Panc1 (cell line): Measurements from ENCODE around the gene DIP2C. TPM values are rescaled to one million over a fixed set of nuclear protein-coding genes. Genes with fewer than 3 reads are reported as not detected.

Source experiments
- ATAC-seq: fragments of 200-7000 bp; cut with Tn5 transposase; 2 replicates; pipeline ENCODE4 v1.9.1; 2020; ENCODE audit warnings: mild to moderate bottlenecking, moderate library complexity
- BruUV-seq: library from RNA; stranded (reverse); fragments of 400-500 nt; replicated peaks from 2 replicates; lab custom pipeline; 2021; lab: Mats Ljungman, UMichigan
- CTCF ChIA-PET: fragments of 300-600 bp; sonication (Branson Sonifier 250); formaldehyde crosslinking; loops from one replicate; lab custom pipeline; 2022; ENCODE audit warnings: antibody characterized with exemption; lab: Charles Lee
- POLR2A ChIA-PET: fragments of 300-600 bp; sonication (Branson Sonifier 250); formaldehyde crosslinking; loops from one replicate; lab custom pipeline; 2022; ENCODE audit warnings: antibody characterized with exemption; lab: Charles Lee
- DNase-seq: peaks from one replicate; pipeline ENCODE4 v3.0.0-alpha.2; 2010; ENCODE audit warnings: low read depth, low spot score
- H3K27ac ChIP-seq: 2 replicates; pipeline ENCODE4 v1.5.1; 2011; ENCODE audit warnings: mild to moderate bottlenecking, low read length, inconsistent platforms
- H3K27me3 ChIP-seq: fragments of 200-500 bp; sonication (Bioruptor generic); 2 replicates; pipeline ENCODE4 v1.6.0; 2014; ENCODE audit warnings: low read length, inconsistent platforms; ENCODE audit not compliant: control insufficient read depth, insufficient read depth
- H3K36me3 ChIP-seq: fragments of 200-500 bp; sonication (Bioruptor generic); 2 replicates; pipeline ENCODE4 v1.5.1; 2014; ENCODE audit warnings: inconsistent platforms, mild to moderate bottlenecking, low read length, moderate library complexity; ENCODE audit not compliant: control insufficient read depth, insufficient read depth
- H3K4me1 ChIP-seq: 2 replicates; pipeline ENCODE4 v1.5.1; 2011; ENCODE audit warnings: inconsistent platforms, mild to moderate bottlenecking, low read length, moderate library complexity; ENCODE audit not compliant: control insufficient read depth, insufficient read depth
- H3K4me3 ChIP-seq, 2 experiments: 2 replicates each; pipeline ENCODE4 v1.5.1; 2011 to 2012; ENCODE audit warnings: low read depth in 2 of 2, low read length in 2 of 2, mild to moderate bottlenecking in 2 of 2, inconsistent platforms in 1 of 2, moderate library complexity in 1 of 2
- H3K9me3 ChIP-seq: fragments of 200-500 bp; sonication (Bioruptor generic); 2 replicates; pipeline ENCODE4 v1.5.1; 2014; ENCODE audit warnings: low read depth, mild to moderate bottlenecking, inconsistent platforms, low read length, moderate library complexity; ENCODE audit not compliant: control insufficient read depth, insufficient read depth
- CTCF ChIP-seq: fragments of 450-650 bp; IDR thresholded peaks from 2 replicates; pipeline ENCODE4 v1.5.1; 2017; ENCODE audit warnings: mild to moderate bottlenecking
- POLR2AphosphoS5 ChIP-seq: IDR thresholded peaks from 2 replicates; pipeline ENCODE4 v1.6.1; 2012; ENCODE audit warnings: mild to moderate bottlenecking, low read depth, low read length, moderate library complexity
- REST ChIP-seq, 2 experiments: IDR thresholded peaks; 2 replicates each; pipeline ENCODE4 v1.6.1; 2011 to 2012; ENCODE audit warnings: low read depth in 2 of 2, control low read depth in 1 of 2, low read length in 1 of 2, mild to moderate bottlenecking in 1 of 2, moderate library complexity in 1 of 2; ENCODE audit not compliant: insufficient read depth in 1 of 2
- SIN3A ChIP-seq: IDR thresholded peaks from 2 replicates; pipeline ENCODE4 v1.6.1; 2012; ENCODE audit warnings: low read depth, mild to moderate bottlenecking, low read length, moderate library complexity, borderline replicate concordance; ENCODE audit not compliant: insufficient read depth
- TCF7L2 ChIP-seq: IDR thresholded peaks from 2 replicates; pipeline ENCODE4 v1.6.1; 2011; ENCODE audit warnings: mild to moderate bottlenecking, low read depth, low read length, inconsistent platforms
- in situ Hi-C: cut with HindIII; loops from 2 replicates; pipeline ENCODE4 v1.10.0; 2016; ENCODE audit warnings: low sequenced_read_pairs, low pct_unique_long_range_greater_than_20kb
- intact Hi-C: fragments of 100-400 bp; cut with micrococcal nuclease; formaldehyde crosslinking; loops from one replicate; pipeline ENCODE4 v1.10.0; 2022; ENCODE audit not compliant: unreplicated experiment
- total RNA-seq: library from RNA; stranded (reverse); gene quantifications from one replicate; pipeline ENCODE4 v1.2.1, GENCODE V29; 2021; ENCODE audit not compliant: unreplicated experiment

The DIP2C gene
- total RNA-seq, 1 experiment from 2014 or later = 13.2 TPM

GRCh38 chr10:562142-562541, 127.3 kb downstream of the DIP2C start:
- ATAC-seq (no peak), DNase-seq (no peak)
- Histone ChIP-seq H3K27me3 (no peaks in the 10 kb centered on the region), H3K9me3 (no peaks in the 10 kb centered on the region), H3K36me3 (no peaks in the 10 kb centered on the region), H3K4me1 (peaks cover 7% of the 10 kb centered on the region), H3K4me3 (no peak overlapping the region), H3K27ac (no peak overlapping the region)
- in situ Hi-C loops (no loop called here), intact Hi-C loops (no loop called here)
- no peak for TF ChIP-seq CTCF
- no peak for TF ChIP-seq REST (IDR thresholded peaks at IDR 0.05; ENCODE audit: insufficient read depth in 1 of 2, low read depth in 2 of 2, low read length in 1 of 2)
- no peak for TF ChIP-seq SIN3A
- TF ChIP-seq TCF7L2 = no peak
- TF ChIP-seq POLR2AphosphoS5 = no peak
- POLR2A ChIA-PET = no interaction called here
- no TSS peak for BruUV-seq
- CTCF ChIA-PET = no interaction called here

GRCh38 chr10:561721-562120, 127.7 kb downstream of the DIP2C start:
- intact Hi-C loops (no loop called here), in situ Hi-C loops (no loop called here)
- no peak for TF ChIP-seq POLR2AphosphoS5
- TF ChIP-seq SIN3A = no peak
- no peak for TF ChIP-seq REST (IDR thresholded peaks at IDR 0.05; ENCODE audit: insufficient read depth in 1 of 2, low read depth in 2 of 2, low read length in 1 of 2)
- TF ChIP-seq CTCF = no peak
- no peak for TF ChIP-seq TCF7L2
- DNase-seq (no peak), ATAC-seq (no peak)
- Histone ChIP-seq H3K27ac (no peak overlapping the region), H3K9me3 (no peaks in the 10 kb centered on the region), H3K4me1 (peaks cover 7% of the 10 kb centered on the region), H3K36me3 (no peaks in the 10 kb centered on the region), H3K4me3 (no peak overlapping the region), H3K27me3 (no peaks in the 10 kb centered on the region)
- BruUV-seq = no TSS peak
- ChIA-PET POLR2A (no interaction called here), CTCF (no interaction called here)
